ENCODE measurements around the gene KIF5B. TPM values are rescaled to one million over a fixed set of nuclear protein-coding genes. Genes with fewer than 3 reads are reported as not detected.

Gene KIF5B
- total and polyA plus RNA-seq, 2 of the 8 experiments (the other 6 are each of a cell fraction or from before 2014, with no cell fraction given), result 9.8 to 68.4 TPM

DNA sequence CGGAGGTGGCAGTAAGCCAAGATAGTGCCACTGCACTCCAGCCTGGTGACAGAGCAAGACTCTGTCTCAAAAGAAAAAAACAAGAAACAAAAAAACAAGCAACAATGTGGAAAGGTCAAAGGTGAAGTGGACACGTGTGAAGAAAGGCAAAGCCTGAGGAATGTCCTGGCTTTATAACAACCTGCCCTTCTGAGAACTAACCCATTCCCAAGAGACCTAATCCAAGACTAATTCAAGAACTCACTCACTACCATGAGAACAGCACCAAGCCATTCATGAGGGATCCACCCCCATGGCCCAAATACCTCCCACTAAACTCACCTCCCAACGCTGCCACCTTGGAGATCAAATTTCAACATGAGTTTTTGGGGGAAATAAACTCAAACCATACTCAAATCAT lies 47.5 kb upstream of the KIF5B start (continued):
- TF ChIP-seq, protein P1, sequence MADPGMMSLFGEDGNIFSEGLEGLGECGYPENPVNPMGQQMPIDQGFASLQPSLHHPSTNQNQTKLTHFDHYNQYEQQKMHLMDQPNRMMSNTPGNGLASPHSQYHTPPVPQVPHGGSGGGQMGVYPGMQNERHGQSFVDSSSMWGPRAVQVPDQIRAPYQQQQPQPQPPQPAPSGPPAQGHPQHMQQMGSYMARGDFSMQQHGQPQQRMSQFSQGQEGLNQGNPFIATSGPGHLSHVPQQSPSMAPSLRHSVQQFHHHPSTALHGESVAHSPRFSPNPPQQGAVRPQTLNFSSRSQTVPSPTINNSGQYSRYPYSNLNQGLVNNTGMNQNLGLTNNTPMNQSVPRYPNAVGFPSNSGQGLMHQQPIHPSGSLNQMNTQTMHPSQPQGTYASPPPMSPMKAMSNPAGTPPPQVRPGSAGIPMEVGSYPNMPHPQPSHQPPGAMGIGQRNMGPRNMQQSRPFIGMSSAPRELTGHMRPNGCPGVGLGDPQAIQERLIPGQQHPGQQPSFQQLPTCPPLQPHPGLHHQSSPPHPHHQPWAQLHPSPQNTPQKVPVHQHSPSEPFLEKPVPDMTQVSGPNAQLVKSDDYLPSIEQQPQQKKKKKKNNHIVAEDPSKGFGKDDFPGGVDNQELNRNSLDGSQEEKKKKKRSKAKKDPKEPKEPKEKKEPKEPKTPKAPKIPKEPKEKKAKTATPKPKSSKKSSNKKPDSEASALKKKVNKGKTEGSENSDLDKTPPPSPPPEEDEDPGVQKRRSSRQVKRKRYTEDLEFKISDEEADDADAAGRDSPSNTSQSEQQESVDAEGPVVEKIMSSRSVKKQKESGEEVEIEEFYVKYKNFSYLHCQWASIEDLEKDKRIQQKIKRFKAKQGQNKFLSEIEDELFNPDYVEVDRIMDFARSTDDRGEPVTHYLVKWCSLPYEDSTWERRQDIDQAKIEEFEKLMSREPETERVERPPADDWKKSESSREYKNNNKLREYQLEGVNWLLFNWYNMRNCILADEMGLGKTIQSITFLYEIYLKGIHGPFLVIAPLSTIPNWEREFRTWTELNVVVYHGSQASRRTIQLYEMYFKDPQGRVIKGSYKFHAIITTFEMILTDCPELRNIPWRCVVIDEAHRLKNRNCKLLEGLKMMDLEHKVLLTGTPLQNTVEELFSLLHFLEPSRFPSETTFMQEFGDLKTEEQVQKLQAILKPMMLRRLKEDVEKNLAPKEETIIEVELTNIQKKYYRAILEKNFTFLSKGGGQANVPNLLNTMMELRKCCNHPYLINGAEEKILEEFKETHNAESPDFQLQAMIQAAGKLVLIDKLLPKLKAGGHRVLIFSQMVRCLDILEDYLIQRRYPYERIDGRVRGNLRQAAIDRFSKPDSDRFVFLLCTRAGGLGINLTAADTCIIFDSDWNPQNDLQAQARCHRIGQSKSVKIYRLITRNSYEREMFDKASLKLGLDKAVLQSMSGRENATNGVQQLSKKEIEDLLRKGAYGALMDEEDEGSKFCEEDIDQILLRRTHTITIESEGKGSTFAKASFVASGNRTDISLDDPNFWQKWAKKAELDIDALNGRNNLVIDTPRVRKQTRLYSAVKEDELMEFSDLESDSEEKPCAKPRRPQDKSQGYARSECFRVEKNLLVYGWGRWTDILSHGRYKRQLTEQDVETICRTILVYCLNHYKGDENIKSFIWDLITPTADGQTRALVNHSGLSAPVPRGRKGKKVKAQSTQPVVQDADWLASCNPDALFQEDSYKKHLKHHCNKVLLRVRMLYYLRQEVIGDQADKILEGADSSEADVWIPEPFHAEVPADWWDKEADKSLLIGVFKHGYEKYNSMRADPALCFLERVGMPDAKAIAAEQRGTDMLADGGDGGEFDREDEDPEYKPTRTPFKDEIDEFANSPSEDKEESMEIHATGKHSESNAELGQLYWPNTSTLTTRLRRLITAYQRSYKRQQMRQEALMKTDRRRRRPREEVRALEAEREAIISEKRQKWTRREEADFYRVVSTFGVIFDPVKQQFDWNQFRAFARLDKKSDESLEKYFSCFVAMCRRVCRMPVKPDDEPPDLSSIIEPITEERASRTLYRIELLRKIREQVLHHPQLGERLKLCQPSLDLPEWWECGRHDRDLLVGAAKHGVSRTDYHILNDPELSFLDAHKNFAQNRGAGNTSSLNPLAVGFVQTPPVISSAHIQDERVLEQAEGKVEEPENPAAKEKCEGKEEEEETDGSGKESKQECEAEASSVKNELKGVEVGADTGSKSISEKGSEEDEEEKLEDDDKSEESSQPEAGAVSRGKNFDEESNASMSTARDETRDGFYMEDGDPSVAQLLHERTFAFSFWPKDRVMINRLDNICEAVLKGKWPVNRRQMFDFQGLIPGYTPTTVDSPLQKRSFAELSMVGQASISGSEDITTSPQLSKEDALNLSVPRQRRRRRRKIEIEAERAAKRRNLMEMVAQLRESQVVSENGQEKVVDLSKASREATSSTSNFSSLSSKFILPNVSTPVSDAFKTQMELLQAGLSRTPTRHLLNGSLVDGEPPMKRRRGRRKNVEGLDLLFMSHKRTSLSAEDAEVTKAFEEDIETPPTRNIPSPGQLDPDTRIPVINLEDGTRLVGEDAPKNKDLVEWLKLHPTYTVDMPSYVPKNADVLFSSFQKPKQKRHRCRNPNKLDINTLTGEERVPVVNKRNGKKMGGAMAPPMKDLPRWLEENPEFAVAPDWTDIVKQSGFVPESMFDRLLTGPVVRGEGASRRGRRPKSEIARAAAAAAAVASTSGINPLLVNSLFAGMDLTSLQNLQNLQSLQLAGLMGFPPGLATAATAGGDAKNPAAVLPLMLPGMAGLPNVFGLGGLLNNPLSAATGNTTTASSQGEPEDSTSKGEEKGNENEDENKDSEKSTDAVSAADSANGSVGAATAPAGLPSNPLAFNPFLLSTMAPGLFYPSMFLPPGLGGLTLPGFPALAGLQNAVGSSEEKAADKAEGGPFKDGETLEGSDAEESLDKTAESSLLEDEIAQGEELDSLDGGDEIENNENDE (IDR thresholded peaks at IDR 0.05; ENCODE audit: insufficient replicate concordance, low read length), result no peak
- TF ChIP-seq TEAD4 (IDR thresholded peaks at IDR 0.05; ENCODE audit: low read depth, low read length) (no peak), SP2 (IDR thresholded peaks at IDR 0.05; ENCODE audit: low read length) (no peak), RFX5 (IDR thresholded peaks at IDR 0.05; ENCODE audit: borderline replicate concordance, low read depth, low read length) (no peak), TBP (IDR thresholded peaks at IDR 0.05; ENCODE audit: low read depth, low read length) (no peak), ASH2L (IDR thresholded peaks at IDR 0.05; ENCODE audit: low read length) (no peak), KDM1A (IDR thresholded peaks at IDR 0.05; ENCODE audit: borderline replicate concordance, low read length) (no peak), KDM4A (IDR thresholded peaks at IDR 0.05; ENCODE audit: low read depth, low read length, severe bottlenecking) (no peak), SRF (IDR thresholded peaks at IDR 0.05; ENCODE audit: low read depth, low read length) (no peak)
- TF ChIP-seq, protein P2, sequence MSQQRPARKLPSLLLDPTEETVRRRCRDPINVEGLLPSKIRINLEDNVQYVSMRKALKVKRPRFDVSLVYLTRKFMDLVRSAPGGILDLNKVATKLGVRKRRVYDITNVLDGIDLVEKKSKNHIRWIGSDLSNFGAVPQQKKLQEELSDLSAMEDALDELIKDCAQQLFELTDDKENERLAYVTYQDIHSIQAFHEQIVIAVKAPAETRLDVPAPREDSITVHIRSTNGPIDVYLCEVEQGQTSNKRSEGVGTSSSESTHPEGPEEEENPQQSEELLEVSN (IDR thresholded peaks at IDR 0.05), result no peak
- TF ChIP-seq, protein P3, sequence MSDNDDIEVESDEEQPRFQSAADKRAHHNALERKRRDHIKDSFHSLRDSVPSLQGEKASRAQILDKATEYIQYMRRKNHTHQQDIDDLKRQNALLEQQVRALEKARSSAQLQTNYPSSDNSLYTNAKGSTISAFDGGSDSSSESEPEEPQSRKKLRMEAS (IDR thresholded peaks at IDR 0.05), result no peak
